ENCODE measurements around the gene BAZ2A. TPM values are rescaled to one million over a fixed set of nuclear protein-coding genes. Genes with fewer than 3 reads are reported as not detected.

BAZ2A gene
- total and polyA plus RNA-seq, 12 donors = 8.8 to 58.7 (median 42.6) TPM

- no peak for TF ChIP-seq CTCF (IDR thresholded peaks at IDR 0.05)
- intact Hi-C loops (cut with DNase I) = loop anchor here in 5 of 10 donors (2.0 to 10.0 kb wide), 7 partner anchors 45 to 513 kb away; partner anchors contain the start of genes NACA (in 2 of the 5) and ESYT1 (in 1 of the 5)
- Histone ChIP-seq H3K27ac (peak overlapping the region in 9 of 10 donors; percentile 85 to 97 (median 94)), H3K4me1 (peaks cover 9 to 93% (median 63%) of the 10 kb centered on the region in 9 donors), H3K27me3 (no peaks in the 10 kb centered on the region), H3K4me3 (peak overlapping the region in 2 of 10 donors; percentile 1 to 72), H3K9me3 (no peaks in the 10 kb centered on the region), H3K36me3 (peaks cover 0 to 57% (median 54%) of the 10 kb centered on the region in 9 donors)
- WGBS, 2 donors = 48 to 55% methylated on average over 2 of the region's 2 CpGs
- DNase-seq (no peak), ATAC-seq (no peak)
These were observed 7.5 kb upstream of the BAZ2A start for GRCh38 chr12:56637621-56638020.

GRCh38 chr12:56636675-56637540, 6.8 kb upstream of the BAZ2A start:
- WGBS, 2 donors = 0 to 1% methylated on average over 12 of the region's 12 CpGs
- no peaks in the 10 kb centered on the region for H3K27me3 ChIP-seq

GRCh38 chr12:56635806-56636674, 5.9 kb upstream of the BAZ2A start:
- no peaks in the 10 kb centered on the region for H3K9me3 ChIP-seq
- WGBS, 2 donors = 2% methylated on average over 20 of the region's 20 CpGs
- peak overlapping the region; percentile 54 to 94 (median 74) for H3K4me3 ChIP-seq
- no peaks in the 10 kb centered on the region for H3K27me3 ChIP-seq
- TF ChIP-seq CTCF (IDR thresholded peaks at IDR 0.05) = no peak
- ATAC-seq = peak; percentile 78 to 91 (median 86)
- H3K4me1 ChIP-seq = peaks cover 16 to 93% (median 66%) of the 10 kb centered on the region in 9 donors
- peaks cover 0 to 41% (median 38%) of the 10 kb centered on the region in 9 donors for H3K36me3 ChIP-seq
- peak; percentile 87 to 95 for DNase-seq
- H3K27ac ChIP-seq = peak overlapping the region; percentile 81 to 97 (median 94)
- intact Hi-C loops (cut with DNase I) = loop anchor here in 5 of 10 donors (1.0 to 10.0 kb wide), 8 partner anchors 44 to 511 kb away; partner anchors contain the start of genes NACA (in 2 of the 5) and ESYT1 (in 1 of the 5)

More at GRCh38 chr12:56636675-56637540, 6.8 kb upstream of the BAZ2A start:
- peak overlapping the region; percentile 81 to 97 (median 94) for H3K27ac ChIP-seq
- H3K4me1 ChIP-seq = peaks cover 16 to 93% (median 63%) of the 10 kb centered on the region in 9 donors
- H3K9me3 ChIP-seq = no peaks in the 10 kb centered on the region
- H3K36me3 ChIP-seq = peaks cover 0 to 50% (median 46%) of the 10 kb centered on the region in 9 donors
- H3K4me3 ChIP-seq = peak overlapping the region in 9 of 10 donors; percentile 54 to 94 (median 75)
- intact Hi-C loops (cut with DNase I) = loop anchor here in 5 of 10 donors (1.0 to 10.0 kb wide), 8 partner anchors 45 to 512 kb away; partner anchors contain the start of genes NACA (in 2 of the 5) and ESYT1 (in 1 of the 5)
- DNase-seq = peak; percentile 98 to 100
- peak; percentile 81 to 92 (median 87) for ATAC-seq
- TF ChIP-seq CTCF (IDR thresholded peaks at IDR 0.05) = peak; percentile 48 to 85 (median 71)
